Measurements from ENCODE around the gene ZHX3.

DNA sequence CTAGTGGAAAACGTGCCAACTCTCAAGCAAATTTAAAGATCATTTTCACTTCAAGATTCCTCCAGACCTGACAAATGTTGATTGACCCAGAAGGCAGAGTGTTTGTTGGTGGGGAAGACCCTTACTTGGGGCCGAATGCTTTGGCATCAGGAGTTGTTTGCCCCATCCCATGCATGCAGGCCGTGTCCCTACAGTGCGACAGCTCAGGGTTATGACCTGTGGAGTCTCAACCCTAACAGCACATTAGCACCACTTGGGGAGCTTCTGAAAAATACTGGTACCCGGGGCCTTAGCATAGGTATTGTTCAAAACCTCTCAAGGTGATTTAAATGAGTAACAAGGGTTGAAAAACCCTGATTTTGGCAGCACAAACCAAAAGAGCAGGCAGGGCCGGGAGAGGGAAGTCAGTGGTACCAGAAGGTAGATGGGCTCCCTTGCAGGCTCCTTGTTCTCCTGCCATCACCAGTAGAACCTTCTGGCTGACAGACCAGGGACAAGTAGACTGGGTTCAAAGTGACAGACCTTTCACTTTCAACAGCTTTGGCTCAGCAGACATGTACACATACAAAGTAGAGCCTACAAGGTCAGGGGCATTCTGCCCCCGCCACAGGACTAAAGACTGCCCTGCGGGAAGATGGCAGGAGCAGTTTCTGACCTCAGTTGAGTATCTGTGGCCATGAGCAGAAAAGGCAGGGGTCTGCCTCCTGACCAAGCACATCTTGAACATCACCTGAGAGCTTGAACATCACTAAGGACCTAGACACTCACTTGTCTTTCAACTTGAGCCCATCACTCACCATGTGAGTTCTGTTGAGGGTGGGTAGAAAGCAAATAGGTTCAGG lies 140.6 kb downstream of the ZHX3 start:
- TF ChIP-seq, protein P1, sequence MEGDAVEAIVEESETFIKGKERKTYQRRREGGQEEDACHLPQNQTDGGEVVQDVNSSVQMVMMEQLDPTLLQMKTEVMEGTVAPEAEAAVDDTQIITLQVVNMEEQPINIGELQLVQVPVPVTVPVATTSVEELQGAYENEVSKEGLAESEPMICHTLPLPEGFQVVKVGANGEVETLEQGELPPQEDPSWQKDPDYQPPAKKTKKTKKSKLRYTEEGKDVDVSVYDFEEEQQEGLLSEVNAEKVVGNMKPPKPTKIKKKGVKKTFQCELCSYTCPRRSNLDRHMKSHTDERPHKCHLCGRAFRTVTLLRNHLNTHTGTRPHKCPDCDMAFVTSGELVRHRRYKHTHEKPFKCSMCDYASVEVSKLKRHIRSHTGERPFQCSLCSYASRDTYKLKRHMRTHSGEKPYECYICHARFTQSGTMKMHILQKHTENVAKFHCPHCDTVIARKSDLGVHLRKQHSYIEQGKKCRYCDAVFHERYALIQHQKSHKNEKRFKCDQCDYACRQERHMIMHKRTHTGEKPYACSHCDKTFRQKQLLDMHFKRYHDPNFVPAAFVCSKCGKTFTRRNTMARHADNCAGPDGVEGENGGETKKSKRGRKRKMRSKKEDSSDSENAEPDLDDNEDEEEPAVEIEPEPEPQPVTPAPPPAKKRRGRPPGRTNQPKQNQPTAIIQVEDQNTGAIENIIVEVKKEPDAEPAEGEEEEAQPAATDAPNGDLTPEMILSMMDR (IDR thresholded peaks at IDR 0.05; ENCODE audit: insufficient read depth, low read length): no peak
- no peak for TF ChIP-seq POLR2AphosphoS5 (IDR thresholded peaks at IDR 0.05; ENCODE audit: low read depth)
- TF ChIP-seq GABPA (IDR thresholded peaks at IDR 0.05; ENCODE audit: low read depth): no peak
